ENCODE results near the gene CPB1.

GRCh38 chr3:148901987-148902791 lies 74.6 kb downstream of the CPB1 start:
- TF ChIP-seq CTCF (IDR thresholded peaks at IDR 0.05; ENCODE audit: low read depth, low read length) (no peak), POLR2A (IDR thresholded peaks at IDR 0.05; ENCODE audit: extremely low read depth, insufficient read length) (no peak), MAX (IDR thresholded peaks at IDR 0.05; ENCODE audit: low read depth, low read length) (no peak), MYC (IDR thresholded peaks at IDR 0.05; ENCODE audit: low read depth, low read length) (no peak)
